ENCODE measurements around the gene MEIS3.
"Not testable (repeated sequence)": the region's sequence is repeated elsewhere in the genome, so short reads cannot be mapped to it uniquely, and the experiment has no call there.

MEIS3 gene

GRCh38 chr19:47415953-47416642 lies 3.2 kb downstream of the MEIS3 start:
- DNase-seq (ENCODE audit: low spot score) = no peak

GRCh38 chr19:47414469-47414868 lies 4.9 kb downstream of the MEIS3 start:
- DNase-seq (ENCODE audit: low spot score) = no peak

GRCh38 chr19:47413941-47414340 lies 5.4 kb downstream of the MEIS3 start:
- no peak for DNase-seq (ENCODE audit: low spot score)

- not testable (repeated sequence) for DNase-seq (ENCODE audit: low spot score)
Measured at GRCh38 chr19:47411696-47412095, 7.6 kb downstream of the MEIS3 start.

DNA sequence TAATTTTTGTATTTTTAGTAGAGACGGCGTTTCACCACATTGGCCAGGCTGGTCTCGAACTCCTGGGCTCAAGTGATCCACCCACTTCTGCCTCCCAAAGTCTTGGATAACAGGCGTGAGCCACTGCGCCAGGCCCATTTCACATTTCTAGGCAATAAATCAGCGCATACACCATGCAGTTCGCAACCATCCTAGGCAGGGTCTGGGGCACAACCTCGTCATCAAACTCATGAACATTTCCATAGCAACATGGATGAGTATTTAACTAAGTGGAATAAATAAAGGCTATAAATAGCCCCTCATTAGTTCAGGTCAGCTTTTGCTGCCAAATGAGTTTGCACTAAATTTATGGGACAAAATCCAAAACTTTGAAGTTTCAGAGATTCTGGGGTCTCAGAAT lies 8.2 kb downstream of the MEIS3 start:
- DNase-seq (ENCODE audit: low spot score) = no peak

DNA sequence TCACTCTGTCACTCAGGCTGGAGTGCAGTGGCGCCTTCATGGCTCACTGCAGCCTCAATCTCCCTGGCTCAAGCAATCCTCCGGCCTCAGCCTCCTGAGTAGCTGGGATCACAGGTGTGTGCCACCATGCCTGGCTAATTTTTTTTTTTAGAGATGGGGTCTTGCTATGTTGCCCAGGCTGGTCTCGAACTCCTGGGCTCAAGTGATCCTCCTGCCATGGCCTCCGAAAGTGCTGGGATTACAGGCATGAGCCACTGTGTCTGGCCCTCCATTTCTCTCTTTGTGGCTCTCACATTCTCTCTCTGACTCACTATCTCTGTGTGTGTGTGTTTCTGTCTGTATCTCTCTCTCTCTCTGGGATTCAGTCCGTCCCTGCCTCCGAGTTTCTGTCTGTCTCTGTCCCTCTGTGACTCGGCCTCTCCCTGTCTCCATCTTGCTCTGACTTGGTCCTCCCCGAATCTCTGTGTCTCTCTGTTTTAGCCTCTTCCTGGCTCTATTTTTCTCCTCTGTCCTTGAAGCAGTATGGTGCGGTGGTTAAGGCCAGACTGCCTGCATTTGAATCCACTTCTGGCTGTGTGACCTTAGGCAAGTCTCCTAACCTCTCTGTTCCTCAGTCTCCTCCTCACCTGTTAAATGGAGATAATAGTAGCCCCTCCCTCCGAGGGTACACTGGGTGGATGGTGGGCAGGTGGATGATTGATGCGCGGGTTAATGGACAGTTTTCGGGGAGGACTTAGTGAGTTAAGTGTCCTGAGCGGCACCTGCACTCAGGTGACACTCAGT lies 11.0 kb downstream of the MEIS3 start:
- DNase-seq (ENCODE audit: low spot score) = no peak

DNA sequence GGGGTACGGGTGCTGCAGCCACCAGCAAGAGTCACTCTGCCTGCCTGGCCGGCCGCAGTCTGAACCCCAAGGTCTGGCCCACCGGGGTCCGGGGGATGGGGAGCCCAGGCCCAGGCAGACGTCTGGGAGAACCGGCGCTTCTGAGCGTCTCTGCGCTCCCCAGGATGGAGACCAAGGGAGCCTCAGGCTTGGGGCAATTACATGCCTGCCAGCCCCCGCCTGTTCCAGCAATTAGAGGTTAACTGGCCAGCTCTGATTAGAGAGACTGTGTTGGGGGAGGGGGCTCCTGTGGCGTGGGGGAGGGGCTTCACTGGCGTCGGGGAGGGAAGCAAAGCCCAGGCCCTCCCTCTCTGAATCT lies 11.9 kb downstream of the MEIS3 start:
- no peak for DNase-seq (ENCODE audit: low spot score)

- DNase-seq (ENCODE audit: low spot score) = no peak
Measured at GRCh38 chr19:47406711-47407416, 12.5 kb downstream of the MEIS3 start.

DNA sequence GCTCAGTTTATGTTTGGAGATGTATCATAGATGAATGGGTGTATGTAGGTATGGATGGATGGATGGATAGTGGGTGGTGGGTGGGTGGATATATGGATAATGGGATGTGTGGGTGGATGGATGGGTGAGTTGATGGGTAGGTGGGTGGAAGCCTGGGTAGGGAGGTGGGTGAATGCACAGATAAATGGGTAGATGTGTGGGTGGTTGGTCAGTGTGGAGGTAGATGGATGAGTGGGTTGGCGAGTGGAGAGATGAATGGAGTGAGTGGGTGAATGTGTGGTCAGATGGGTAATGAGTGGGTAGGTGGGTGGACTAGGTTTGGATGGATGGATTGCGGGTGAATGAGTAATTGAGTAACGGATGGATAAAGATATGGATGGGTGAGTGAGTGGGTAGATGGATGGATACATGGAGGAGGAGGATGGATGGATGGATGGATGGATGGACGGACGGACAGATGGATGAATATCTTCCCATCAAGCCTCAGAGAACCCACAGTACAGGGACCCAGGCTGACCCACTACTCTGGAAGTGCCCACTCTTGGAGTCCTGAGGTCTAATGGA lies 13.4 kb downstream of the MEIS3 start:
- no peak for DNase-seq (ENCODE audit: low spot score)

DNA sequence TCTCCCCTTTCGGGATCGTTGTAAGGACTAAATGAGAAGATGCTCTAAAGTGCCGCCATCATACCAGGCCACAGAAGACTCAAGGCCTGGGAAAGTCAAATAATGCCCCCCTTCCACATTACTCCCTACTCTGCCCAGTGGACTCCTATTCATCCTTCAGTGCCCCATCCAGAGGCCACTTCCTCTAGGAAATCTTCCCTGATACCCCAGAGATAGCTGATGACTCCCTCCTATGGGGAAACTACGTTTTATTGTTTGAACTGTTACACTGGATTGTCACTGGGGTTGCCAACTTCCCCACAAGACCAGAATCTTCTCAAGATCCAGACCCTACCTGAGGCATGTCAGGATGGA lies 14.2 kb downstream of the MEIS3 start:
- no peak for DNase-seq (ENCODE audit: low spot score)

DNA sequence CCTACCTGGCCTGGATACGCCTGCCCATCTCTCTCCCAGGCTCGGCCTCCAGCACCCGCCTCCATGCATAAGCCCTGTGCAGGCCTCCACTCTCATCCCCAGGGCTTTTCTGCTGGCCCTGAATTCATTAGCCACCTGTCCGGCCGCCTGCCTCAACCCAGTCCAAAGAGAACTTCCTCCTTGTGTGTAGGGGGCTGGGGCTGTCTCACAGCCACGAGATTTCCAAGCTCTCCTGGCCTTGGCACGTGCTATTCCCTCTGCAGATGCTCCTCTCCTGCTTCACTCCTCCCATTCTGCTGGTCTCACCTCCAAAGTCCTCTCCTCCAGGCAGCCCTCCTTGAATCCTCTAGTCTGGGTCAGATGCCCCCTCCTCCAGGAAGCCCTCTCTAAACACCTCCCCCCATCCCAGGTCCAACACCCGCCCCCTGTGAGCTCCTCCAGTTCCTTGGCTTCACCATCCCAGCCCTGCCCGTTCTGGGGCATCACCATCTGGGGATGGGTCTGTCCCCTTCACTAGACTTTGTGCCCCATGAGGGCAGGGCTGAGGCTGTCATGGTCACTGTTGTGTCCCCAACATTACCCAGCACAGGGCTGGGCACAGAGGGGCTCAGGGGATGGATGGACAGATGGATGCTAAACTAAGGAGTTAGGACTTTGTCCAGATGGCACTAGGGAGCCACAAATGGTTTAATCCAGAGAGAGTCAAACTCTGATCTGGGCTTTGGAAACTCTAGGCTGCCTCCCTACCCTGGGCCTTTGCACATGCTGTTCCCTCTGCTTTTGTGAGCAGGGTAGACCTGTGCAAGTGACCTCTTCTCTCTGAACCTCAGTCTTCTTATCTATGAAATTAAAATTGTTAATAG lies 14.8 kb downstream of the MEIS3 start:
- no peak for DNase-seq (ENCODE audit: low spot score)

DNA sequence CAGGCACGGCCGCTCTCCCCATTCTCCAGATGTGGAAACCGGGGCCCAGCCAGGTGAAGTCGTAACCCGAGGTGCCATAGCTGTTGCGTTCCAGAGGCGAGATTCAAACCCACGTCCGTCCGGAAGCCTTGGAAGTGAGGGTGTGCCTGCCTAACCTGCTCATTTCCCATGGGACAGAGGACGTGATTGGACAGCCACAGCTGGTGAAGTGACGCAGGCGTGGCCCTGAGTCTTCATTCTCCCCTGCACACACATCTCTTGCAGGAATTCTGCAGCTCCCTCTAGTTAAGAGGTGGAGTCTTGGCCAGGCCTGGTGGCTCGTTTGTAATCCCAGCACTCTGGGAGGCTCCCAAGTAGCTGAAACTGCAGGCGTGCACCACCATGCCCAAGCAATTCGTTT lies 16.8 kb downstream of the MEIS3 start:
- DNase-seq (ENCODE audit: low spot score) = no peak

DNA sequence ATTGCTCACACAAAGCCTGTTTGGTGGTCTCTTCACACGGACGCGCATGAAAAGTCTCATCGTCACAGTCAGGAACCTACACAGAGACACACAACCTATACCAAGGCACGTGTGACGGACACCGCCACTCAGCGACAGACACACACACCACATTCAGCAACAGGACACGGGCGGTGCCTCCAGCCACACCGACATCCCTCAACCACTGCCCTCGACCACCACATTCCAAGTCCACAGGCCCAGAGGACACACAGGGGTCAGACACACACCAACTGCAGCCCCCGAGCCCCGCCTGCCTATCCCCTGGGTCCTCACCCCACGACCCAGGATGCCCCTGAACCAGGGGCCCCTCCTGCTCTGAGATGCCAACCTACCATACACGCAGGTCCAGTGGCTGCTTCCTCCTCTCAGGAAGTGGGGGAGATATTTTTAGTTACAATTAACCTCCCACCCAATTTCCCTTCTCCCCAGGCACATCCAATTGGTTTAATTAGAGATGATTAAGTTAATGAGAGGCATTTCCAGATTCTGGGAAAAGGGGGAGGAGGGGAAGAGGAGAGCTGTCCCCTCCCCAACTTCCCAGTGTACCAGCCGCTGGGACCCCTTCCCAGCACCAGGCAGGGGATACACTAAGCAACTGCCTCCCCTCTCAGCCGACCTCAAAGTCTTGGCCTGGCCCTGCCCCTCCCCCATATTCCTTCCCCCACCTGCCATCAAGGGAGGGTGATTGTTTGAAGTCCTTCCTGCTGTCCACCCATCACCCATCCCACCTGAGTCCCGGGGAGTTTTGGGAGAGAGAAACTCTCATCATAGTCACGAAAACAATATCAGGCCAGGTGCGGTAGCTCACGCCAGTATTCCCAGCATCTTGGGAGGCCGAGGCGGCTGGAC lies 20.4 kb downstream of the MEIS3 start:
- DNase-seq (ENCODE audit: low spot score) = no peak

DNA sequence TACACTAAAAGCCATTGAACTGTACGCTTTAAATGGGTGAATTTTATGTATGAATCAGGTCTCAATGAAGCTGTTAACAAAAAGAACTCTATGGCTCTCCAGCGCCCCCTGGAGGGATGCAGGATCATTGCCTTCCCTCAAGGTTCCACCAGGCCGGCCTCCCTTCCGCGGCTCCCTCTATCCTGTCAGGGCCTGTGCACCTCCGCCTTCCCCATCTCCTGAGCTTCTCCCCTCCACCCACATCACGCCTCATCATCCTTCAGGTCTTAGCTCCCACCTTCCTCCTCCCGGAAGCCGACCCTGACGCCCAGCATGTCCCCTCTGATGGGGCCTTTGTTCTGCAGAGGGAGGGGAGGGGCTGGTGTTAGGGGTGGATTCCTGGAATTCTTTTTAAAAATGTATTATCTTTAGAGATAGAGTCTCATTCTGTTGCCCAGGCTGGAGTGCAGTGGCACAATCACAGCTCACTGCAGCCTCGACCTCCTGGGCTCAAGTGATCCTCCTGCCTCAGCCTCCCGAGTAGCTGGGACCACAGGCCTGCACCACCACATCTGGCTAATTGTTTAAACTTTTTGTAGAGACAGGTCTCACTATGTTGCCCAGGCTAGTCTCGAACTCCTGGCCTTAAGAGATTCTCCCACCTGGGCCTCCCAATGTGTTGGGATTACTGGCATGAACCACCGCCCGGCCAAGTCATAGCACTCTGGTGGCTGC lies 27.7 kb downstream of the MEIS3 start:
- DNase-seq (ENCODE audit: low spot score) = peak; percentile 76

DNA sequence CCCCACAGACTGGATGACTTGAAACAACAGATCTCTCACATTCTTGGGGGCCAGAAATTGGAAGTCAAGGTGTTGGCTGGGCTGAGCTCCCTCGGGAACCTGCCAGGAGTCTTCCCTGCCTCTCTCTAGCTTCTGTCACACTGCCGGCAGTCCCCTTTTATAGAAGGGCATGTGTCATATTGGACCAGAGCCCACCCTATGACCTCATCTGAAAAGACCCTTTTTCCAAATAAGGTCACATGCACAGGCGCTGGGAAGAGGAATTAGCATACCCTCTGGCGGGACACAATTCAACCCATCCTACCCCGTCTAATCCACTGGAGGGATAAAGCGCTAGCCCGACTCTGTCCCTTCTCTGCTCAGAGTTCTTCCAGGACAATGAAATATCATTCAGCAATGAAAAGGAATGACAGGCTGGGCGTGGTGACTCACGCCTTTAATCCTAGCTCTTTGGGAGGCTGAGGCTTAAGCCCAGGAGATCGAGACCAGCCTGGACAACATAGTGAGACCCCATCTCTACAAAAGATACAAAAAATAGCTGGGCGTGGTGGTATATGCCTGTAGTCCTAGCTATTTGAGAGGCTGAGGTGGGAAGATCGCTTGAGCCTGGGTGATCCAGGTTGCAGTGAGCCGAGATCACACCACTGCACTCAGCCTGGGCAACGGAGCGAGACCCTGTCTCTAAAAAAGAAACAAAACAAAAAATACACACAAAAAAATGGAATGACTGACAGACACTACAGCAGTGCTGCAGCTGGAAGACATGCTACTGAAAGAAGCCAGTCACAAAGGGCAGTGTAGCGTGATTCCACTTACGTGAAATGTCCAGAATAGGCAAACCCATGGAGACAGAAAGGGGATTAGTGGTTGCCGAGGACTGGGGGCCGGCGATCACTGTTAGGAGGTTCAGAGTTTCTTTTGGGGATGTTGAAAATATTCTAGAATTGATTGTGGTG lies 28.5 kb downstream of the MEIS3 start:
- DNase-seq (ENCODE audit: low spot score) = no peak

DNA sequence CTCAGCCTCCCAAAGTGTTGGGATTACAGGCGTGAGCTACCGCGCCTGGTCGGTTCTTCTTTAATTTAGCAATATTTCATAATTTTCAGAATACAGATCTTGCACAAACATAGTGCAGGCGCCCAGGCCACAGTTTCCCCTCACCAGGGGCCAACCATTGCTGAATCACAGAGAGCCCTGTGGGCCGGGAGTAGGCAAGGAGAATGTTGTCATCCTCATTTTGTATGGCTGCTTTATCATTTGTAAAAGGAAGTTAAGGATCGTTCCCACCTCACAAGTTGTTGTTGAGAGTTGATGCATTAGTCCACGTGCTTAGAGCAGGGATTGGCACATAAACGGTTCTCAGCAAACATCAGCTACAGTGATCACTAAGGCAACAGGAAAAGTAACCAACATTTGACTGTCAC lies 30.2 kb downstream of the MEIS3 start:
- no peak for DNase-seq (ENCODE audit: low spot score)

DNA sequence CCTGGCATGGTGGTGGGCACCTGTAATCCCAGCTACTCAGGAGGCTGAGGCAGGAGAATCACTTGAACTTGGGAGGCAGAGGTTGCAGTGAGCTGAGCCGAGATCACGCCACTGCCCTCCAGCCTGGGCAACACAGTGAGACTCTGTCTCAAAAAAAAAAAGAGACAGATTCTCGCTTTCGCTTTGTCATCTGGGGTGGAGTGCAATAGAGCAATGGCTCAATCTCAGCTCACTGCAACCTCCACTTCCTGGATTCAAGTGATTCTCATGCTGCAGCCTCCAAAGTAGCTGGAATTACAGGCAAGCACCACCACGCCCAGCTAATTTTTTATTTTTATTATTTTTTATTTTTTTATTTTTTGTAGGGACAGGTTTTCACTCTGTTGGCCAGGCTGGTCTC lies 30.6 kb downstream of the MEIS3 start:
- DNase-seq (ENCODE audit: low spot score) = not testable (repeated sequence)

DNA sequence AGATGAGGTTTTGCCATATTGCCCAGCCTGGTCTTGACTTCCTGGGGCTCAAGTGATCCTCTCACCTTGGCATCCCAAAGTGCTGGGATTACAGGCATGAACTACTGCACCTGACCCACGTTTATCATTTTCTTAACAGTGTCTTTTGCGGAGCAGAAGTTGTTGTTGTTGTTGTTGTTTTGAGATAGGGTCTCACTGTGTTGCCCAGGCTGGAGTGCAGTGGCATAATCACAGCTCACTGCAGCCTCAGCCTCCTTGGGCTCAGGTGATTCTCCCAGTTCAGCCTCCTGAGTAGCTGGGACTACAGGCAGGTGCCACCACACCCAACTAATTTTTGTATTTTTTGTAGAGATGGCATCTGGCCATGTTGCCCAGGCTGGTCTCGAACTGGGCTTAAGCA lies 31.7 kb downstream of the MEIS3 start:
- DNase-seq (ENCODE audit: low spot score) = not testable (repeated sequence)

GRCh38 chr19:47386582-47386981 lies 32.7 kb downstream of the MEIS3 start:
- not testable (repeated sequence) for DNase-seq (ENCODE audit: low spot score)
